HG03342 (cell line): ENCODE data around the gene SYT5.
"Not testable (repeated sequence)": the region's sequence is repeated elsewhere in the genome, so short reads cannot be mapped to it uniquely, and the experiment has no call there.

ENCODE experiments used
- ATAC-seq: cut with Tn5 transposase; IDR thresholded peaks from one replicate; pipeline ENCODE4 v1.9.1; 2021; ENCODE audit warnings: mild to moderate bottlenecking, moderate library complexity; ENCODE audit not compliant: unreplicated experiment

Gene SYT5

DNA sequence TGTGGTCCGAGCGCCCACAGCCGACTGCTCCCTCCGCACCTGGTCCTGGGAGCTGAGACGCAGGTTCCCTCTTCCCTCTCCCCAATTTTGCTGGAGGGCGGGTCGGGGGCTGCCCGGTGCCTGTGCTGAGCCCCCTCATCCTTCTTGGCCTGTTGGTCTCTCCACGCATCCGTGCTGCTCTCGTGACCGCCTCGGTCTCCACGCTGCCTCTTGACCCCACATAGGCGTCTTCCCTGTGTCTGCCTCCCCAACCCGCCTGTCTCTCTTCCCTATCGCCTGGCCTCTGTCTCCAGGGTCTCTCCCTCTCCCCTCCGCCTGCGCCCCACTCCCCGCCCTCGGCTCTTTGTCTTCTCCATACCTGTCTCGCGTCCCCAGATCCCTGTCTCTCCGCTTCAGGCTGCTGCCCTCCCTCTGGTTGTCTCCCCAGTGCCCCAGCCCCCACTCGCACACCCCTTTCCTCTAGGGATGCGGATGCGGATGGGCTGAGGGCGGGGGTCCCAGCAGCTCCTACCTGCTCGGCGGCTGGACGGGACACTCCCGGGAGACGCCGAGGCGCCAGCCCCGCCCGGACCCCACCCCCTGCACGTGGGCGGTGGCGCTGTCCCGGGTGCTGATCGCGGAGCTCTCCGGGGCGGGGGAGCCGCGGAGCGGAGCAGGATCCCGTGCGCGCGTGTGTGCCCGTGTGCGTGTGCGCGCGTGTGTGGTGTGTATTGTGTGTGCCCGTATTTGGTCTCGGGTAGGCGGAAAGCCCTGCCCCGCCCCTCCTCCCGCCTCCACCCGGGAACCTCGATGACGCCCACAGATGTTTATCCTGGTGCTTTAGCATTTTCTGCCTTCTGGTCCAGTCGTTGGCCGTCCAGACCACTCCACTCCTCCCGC is at the start of gene SYT5:
TSS of gene SYT5 (minus strand) at position 684 of the 879 bp plus-strand sequence. CDS start 1,248 bp downstream, outside the sequence.
- ATAC-seq, result no peak

DNA sequence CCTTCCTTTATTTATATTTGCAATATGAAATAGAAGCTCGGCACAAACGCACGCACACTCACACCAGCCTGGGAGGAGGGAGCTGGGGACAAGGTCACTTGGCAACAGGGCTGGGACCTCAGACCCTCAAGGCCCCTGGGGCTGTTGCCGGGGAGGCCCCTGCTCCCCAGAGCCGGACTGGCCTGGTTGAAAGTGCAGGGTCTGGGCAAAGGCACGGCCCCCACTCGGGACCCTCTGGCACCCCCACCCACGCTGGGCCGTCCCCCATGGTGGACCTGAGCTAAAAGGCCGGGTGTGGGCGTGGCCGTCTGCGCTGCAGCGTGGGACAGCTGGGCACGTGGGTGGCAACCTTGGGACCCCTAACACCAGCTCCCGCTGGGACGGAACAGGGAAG is 49.7 kb upstream of the SYT5 start:
- ATAC-seq, result no peak

DNA sequence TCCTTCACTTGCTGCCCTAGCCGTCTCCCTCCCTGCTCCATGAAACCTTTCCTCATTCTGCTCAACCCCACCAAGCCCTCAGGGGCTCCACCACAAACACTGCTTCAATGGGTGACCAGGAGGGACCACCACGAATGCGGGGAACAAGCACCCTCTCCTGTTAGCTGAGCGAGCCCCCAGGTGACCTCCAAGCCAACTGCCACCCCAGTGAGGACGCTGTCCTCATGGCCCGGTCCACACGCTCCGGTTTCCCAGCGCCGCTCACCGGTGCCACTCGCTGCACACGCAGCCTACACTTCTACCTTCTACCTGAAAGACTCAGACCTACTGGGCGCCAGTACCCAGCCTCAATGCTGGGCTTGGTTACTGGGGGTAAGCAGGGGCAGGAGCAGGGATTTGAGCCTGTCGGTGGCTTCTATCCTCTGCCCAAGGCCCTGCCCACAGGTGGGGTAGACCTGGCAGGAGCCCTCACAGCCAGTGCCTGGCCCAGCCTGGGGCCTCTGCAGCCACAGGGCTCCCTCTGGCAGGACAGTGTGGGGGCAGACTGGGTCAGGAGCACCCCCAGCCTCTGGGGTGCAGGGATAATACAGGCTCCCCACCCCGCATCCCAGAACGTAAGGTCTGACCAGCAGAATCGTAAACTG is 49.2 kb upstream of the SYT5 start:
- no peak for ATAC-seq

DNA sequence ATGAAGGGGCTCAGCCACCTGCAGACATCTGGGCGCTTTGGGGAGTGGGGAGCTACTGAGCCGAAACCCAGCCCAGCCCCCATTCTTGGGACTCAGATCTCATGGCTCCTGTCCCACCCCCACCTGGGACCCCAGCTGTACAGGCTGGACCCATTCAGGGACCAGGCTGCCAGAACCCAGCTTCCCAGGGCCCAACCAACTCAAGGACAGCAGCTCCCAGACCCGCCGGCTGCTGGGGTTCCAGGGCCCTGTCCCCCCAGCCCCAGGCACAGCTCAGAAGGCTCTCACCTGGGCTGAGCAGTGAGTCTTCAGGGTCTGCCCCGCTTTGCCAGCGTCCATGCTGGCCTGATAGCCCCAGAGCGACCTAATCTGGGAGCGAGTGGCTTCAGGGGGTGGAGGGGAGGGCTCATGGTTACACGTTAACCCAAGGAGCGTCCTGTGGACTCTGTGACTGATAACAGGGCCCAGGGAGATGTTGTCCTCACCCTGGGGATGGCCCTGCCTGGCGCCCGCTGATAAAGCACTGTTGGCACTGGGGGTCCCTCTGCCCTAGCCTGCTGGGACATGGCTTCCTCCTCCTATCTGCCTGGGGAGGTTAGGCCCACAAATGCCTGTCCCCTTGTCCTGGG is 48.4 kb upstream of the SYT5 start, which contains the start of gene TMEM86B:
TSS of gene TMEM86B (minus strand) at position 361 of the 629 bp plus-strand sequence. CDS start at position 339, 22 bp downstream.
- no peak for ATAC-seq

DNA sequence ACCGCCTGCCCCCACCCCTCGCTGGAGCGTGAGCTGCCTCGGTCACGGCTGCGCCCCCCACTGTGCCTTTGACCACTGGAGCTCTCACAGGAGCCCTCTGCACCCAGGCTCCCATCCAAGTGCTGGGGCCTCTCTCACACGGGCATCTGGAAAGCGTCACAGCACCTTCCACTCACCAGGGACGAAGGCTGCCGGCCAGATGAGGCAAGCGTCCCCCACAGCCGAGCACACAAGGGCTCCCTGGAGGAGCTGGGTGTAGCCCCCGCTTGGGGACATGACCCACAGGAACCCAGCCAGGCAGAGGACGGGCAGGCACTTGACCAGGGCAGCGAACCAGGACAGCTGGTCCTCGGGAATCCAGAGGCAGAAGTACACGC is 47.9 kb upstream of the SYT5 start:
- ATAC-seq, result no peak

DNA sequence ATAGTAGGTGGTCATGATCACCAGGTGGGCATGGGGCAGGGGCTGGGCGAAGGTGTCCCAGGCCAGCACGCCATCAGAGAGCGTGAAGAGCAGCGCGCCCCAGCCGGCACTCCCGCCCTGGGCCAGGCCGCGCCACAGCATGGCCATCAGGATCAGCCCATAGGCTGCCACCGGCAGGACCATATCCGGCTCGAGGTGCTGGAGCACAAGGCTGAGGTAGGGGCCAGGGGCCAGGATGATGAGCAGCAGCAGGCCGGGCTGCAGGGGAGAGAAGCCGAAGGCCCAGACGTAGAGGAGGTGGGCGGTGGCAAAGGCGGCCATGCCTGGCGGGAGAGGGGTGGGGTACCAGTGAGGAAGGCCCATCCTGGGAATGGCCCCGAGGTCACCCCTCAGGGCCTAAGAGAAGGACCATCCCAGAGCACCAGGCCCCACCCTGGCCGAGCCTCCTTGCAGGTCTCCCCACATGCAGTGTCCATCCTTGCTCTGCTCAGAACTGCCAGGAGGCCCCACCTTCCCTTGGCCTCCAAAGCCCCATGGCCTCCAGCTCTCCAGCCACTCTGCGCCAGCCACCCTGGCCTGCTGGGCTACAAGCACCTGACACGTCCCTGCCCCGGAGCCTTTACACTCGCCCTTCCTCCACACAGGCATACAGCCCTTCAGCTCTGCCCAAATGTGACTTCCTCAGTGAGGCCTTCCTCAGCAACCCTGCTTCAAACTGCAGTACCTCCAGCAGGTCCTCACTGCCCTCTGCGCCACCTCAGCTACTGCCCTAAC is 47.3 kb upstream of the SYT5 start:
- no peak for ATAC-seq

DNA sequence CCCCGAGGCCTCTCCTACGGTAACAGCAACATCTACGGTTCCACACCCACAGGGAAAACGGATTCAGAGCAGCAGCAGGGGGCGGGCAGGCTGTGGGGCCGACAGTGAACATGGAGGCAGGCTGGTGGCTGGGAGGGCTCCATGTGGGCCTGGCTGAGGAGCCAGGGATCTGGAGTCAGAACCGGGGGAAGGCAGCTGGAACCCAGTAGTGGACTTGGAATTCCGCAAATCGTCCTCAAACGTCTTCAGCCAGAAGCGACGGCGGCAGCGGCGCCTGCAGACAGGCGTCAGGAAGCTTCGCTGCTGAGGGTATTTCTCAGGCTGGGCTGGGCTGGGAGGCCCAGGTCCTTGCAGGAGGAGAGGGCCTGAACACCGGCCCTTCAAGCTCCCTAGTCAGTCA is 46.7 kb upstream of the SYT5 start:
- ATAC-seq, result no peak

DNA sequence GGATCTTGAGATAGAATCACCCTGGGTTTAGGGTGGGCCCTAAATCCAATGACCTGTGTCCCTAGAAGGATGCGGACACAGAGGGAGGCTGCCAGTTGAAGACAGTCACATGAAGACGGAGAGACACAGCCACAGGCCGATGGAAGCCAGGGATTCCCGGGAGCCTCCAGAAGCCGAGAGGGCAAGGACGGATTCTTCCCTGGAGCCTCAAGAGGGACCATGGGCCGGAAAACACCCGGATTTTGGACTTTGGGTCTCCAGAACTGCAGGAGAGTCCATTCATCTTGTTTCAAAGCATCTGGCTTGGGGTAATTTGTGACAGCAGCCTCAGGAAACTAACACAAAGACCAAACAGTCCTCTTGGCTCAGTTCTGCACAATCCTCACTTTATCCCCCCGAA is 46.2 kb upstream of the SYT5 start:
- no peak for ATAC-seq

DNA sequence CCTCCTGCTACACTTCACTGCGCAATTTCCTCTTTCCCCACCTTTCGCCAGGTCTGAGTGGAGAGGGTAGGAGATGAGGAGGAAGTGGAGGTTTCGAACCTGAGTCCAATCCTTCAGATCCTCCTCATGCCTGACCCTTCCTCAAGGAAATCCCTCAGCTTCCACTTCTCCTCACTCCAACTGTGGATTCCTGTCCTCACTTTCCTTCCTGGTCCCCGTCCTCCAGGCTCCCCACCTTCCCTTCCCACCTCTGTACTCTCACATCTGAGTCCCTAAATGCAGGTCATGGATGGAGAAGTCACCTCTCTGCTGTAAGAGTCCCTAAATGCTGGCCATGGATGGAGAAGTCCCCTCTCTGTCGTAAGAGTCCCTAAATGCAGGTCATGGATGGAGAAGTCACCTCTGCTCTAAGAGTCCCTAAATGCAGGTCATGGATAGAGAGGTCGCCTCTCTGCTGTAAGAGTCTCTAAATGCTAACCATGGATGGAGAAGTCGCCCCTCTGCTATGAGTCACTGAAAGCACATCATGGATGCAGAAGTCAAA is 45.4 kb upstream of the SYT5 start:
- no peak for ATAC-seq

DNA sequence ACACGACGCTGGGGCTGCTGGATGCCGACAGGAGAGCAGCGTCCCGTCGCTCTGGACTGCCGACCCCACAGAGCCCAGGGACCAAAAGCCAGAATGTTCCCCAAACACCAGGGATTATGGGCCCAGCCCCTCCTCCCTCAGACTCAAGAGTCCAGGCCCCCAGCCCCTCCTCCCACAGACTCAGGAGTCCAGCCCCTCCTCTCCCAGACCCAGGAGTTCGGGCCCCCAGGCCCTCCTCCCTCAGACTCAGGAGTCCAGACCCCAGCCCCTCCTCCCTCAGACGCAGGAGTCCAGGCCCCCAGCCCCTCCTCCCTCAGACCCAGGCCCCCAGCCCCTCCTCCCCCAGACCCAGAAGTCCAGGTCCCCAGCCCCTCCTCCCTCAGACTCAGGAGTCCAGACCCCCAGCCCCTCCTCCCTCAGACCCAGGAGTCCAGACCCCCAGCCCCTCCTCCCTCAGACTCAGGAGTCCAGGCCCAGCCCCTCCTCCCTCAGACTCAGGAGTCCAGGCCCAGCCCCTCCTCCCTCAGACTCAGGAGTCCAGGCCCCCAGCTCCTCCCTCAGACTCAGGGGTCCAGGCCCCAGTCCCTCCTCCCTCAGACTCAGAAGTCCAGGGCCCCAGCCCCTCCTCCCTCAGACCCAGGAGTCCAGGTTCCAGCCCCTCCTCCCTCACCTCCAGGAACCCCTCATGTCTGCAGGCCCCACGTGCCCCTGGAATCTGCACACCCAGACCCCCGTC is 44.8 kb upstream of the SYT5 start:
- ATAC-seq, result not testable (repeated sequence)

DNA sequence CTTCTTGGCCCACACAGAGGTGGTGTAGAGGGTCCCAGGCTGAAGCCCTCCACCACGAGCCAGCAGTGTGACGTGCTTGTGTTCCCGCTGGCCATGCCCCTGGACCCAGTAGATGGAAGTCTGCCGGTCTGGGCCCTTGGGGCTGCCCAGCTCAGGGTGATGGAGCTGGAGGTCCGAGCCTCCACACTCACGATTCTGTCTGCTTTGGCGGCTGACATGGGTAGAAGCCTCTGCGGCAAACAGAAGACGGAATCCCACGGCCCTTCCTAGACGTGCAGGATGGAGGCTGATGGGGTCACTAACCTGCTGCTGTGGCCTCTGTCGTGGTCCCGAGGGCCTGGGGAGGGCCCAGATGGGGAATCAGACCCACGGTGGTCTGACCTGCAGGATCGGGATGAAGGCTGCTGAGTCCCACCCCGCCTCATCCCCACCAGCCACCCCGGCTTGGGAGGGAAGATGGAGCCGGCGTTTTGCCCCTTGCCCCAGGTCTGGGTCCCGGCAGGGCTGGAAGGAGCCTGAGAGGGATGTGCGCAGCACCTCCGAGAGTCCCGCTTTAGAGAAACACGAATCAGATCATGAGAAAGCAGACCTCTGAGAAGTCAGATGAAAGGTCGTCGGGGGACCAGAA is 44.1 kb upstream of the SYT5 start:
- ATAC-seq, result no peak

DNA sequence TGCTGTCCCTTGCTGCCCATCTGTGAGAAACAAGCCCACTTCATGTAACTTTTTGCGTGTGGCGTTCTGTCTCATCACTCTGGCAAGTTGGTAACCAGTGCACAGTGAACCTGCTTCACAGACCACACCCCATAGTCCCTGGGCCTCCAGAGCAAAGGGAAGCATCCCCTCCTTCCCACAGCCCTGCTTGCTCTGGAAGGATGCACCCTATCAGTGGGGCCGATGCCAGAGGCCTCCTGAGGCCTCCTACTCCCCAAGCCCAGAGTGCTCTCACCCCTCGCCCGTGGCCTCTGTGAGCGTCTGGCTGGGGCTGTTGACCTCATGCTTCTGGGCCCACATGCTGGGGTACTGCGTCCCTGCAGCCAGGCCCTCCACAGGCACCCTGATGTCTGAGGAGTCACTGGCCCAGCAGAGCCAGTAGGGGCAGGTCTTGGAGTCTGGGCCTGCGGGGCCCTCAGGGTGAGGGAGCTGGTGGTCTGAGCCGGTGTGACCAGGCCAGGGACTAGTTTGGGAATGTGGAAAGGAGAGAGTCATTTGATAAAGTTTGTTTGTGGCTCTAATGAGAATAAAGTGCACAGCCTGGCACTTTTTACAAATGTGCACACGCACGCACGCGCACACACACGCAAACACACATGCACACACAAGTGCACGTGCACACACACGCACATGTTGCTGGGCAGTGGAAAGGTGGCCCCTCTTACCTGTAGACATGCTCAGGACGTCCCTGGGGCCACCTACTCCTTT is 43.4 kb upstream of the SYT5 start:
- ATAC-seq, result no peak

DNA sequence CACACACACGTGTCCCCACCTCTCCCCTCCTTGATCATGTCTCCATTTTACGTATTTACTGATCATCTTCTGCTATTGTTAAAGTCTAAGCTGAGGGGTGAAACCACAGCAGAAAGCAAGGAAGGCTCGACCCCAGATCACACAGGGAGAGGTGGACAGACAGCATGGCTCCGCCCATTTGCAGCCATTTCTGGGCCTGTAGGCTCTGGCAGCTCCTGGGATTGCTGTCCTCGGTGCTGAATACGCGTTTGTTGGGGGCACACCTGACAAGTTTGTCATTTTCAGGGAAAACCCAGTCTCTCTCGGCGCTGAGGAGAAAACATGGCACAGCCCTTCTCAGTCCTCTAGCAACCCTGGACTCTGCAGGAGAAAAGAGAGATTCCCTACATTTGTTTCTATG is 40.4 kb upstream of the SYT5 start:
- no peak for ATAC-seq

DNA sequence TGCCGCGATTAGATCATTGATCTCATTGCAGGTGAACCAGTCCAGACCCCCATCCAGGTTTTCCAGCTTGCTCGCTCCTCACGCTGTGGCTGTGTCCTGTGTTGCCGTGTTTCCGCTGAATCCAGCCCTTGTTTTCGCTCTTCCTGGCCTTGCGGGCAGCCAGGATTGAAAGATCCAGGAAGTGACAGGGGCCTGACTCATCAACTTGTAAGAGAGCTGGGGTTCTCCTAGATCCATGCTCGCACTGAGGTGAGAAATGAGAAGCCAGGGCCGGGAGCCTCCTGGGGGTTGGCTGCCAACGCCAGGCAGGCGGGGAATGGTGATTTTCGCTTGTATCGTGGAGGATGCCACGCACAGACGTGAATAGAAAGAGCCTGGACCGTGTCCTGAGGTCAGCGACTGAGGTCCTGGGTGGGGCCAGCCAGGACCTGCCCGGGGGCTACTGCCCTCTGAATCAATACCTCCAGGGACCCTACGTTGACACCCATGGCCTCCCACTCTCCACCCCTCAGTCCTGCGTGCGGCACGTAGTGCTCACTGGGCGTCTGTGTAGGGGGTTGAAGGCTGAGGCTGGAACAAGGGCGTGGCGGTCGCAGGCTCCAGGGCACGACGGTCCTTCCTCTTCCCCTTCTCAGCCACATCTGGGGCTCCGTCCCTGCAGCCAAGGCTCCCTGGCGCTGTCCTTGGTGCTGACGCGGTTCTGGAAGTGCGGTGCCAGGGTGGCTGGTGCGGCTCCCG is 36.5 kb upstream of the SYT5 start:
- ATAC-seq, result no peak

DNA sequence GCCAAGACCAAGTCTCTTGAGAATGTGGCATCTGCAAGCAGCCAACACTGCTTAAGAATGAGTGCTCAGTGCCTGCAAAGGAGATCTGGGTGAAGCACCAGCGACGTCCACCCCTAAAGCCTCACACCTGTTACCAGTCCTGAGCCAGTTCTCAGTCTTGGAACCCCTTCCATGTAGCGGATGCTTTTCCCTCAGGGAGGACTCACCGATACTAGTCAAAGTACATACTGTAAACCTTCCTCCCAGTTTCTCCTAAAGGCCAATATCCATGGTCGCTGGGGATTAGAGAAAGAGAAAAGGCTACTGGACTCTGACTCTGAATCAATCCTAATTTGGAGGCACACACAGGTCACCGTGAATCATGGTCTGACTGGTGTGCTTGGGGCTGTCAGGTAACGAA is 33.5 kb upstream of the SYT5 start:
- ATAC-seq, result no peak

DNA sequence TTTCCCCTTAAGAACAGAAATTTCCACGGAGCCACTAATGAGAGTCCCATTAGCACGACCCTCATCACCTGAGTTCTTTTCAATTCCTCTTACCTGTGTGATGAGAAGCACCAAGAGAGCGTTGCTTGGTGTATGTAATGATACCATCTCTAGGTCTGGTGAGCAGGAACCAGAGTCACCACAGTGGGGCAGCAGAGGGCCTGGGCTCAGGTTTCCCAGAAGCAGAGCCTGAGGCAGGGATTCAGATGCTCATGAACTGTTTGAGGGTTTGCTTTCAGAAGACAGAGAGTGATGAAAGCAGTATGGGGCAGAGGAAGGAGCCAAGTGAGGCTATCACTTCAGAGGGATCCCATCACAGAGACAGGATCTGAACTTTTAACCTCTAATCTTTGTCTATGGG is 32.4 kb upstream of the SYT5 start:
- ATAC-seq, result no peak

DNA sequence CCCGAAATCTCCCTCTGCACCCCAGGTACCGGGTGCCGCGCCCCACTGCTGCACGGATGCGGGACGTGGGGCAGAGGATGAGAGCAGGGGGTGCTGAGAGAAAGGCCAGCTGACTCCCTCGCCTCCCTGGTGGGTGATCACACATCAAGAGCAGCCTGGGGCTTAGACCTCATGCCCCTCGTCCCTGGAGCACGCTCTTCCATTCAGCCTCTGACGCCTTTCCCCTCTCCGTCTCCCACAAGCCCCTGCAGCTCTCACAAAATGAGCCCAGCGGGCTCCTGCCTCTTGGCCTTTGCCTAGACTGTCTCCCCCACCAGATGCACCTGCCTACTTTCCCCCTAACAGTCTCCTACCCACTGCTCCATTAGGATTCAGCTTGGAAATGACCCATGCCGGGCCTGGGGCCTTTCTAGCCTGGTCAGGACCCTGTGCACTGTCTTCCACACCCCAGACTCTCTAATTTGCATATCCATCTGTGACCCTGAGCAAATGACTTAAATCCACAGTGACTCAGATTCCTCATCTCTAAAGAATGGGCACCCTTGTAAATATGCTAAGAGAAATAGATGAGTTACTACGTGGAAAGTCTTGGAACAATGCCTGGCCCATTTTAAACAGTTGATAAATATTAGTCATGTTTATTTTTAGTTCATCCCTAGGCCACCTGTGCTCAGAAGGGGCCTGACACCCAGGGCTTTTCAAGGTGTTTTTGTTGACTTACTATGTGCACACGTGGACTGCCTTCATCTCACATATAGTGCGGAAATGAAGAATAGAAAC is 29.8 kb upstream of the SYT5 start:
- no peak for ATAC-seq
